ENCODE measurements around the gene ZNF460. TPM values are rescaled to one million over a fixed set of nuclear protein-coding genes. Genes with fewer than 3 reads are reported as not detected.

The ZNF460 gene
- total RNA-seq, 1 experiment from 2014 or later, result 19.8 TPM

DNA sequence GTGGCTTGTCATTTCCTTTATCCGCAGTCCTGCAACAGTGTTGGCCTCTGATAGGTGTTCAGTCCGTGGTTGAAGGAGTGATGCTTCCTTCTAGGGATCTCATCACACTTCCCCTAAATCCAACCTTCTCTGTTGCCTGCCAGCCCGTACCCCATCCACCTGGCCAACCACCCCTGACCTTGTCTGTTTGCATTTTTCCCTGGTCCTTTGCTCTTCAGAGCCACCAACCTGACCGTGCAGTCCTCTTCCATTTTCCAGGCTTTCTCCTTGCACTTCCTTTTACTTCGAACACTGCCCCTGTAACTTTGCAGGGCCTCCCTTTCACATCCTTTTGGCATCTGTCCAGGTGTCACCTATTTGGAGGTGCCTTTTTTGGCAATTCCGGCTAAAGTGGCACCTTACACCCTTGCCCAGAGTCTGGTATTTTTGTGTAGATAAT, 696 bp downstream of the ZNF460 start:
- DNase-seq (ENCODE audit: low read depth), result peak; percentile 16

DNA sequence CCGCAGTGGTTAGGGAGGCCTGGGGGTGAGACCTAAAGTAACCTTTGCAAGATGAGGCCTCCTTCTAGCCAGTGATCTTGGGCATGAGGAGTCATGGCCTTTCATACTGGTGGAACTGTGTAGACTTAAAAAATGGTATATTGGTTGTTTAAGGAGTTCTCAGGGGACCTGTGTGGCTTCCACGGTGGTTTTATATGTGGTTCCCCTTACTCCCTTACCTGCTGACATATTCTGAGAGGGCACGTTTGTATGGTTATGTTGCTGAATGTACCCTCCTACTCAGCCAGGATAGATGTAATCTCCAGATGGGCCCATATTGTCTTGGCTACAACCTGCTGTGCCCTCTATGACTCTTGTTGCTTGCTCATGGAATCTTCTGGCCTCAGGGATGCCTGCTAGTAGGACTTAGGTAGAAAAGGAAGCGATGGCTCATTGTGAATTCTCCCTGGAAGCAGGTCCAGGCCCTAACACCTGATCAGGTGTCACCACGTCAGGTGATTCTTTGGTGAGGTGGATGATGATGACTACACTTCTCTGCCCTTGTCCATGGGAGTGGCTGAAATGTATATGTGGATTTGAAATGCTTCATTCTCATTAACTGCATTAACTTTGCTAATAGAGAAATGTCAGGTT, 1.8 kb downstream of the ZNF460 start:
- DNase-seq (ENCODE audit: low read depth), result no peak

- no peak for DNase-seq (ENCODE audit: low read depth)
Observed at GRCh38 chr19:57288373-57288772, 8.1 kb downstream of the ZNF460 start.

DNA sequence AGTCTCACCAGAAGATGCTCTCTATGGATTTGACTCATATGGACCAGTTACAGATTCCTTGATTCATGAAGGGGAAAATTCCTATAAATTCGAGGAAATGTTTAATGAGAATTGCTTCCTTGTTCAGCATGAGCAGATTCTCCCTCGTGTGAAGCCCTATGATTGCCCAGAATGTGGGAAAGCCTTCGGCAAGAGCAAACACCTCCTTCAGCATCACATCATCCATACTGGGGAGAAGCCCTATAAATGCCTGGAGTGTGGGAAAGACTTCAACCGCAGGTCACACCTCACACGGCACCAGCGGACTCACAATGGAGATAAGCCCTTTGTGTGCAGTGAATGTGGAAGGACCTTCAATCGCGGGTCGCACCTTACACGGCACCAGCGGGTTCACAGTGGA, 10.7 kb downstream of the ZNF460 start:
- no peak for DNase-seq (ENCODE audit: low read depth)

DNA sequence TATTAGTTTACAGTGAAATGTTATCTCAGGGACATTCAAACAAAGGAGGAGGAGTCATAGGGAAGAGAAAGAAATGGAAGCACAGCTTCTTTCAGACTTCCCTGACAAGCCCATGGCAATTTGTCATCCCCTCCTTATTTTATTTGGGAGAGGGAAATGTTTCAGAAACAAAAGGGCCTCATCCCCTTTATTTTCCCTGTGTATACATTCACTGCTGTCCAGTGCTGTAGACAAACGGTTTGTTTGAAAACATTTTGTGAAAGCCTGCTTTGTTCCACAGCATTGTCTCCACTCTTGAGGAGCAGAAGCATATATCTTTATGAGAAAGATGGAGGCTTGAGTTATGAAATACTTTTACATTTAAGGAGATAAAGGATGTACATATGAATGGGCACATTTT, 12.3 kb downstream of the ZNF460 start:
- no peak for DNase-seq (ENCODE audit: low read depth)

DNA sequence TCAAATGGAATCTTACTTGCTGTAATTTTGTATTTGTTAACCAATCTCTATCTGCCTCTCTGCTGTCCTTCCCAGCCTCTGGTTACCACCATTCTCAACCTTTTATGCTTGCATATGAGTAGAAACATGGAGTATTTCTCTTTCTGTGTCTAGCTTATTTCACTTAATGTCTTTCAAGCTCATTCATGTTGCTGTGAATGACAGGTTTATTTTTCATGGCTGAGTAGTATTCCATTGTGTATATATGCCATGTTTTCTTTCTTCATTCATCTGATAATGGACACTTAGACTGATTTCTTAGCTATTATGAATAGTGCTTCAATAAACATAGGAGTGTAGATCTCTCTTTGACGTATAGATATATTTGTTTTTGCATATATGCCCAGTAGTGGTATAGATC, 13.4 kb downstream of the ZNF460 start:
- no peak for DNase-seq (ENCODE audit: low read depth)

DNA sequence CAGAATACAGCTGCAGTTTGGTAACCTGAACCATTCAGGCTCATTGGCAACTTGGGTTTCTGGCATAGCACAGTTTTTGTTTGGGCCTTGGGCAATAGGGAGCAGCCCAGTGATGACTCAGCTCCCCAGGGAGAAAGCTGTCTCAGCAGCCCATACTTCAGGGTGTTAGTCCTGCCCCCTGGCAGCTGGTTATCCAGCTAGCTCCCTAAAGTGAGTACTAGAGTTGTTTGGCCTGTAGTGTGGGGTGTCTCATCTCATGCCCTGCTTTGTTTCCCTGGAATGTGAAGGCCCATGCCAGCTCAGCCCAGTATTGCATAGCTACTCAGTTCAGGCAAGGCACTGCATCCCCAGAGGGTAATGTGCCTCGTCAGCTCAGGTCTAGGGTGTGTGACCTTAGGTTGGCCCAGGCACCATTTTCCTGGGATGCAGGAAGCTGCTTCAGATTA, 21.8 kb downstream of the ZNF460 start:
- DNase-seq (ENCODE audit: low read depth), result peak; percentile 92

DNA sequence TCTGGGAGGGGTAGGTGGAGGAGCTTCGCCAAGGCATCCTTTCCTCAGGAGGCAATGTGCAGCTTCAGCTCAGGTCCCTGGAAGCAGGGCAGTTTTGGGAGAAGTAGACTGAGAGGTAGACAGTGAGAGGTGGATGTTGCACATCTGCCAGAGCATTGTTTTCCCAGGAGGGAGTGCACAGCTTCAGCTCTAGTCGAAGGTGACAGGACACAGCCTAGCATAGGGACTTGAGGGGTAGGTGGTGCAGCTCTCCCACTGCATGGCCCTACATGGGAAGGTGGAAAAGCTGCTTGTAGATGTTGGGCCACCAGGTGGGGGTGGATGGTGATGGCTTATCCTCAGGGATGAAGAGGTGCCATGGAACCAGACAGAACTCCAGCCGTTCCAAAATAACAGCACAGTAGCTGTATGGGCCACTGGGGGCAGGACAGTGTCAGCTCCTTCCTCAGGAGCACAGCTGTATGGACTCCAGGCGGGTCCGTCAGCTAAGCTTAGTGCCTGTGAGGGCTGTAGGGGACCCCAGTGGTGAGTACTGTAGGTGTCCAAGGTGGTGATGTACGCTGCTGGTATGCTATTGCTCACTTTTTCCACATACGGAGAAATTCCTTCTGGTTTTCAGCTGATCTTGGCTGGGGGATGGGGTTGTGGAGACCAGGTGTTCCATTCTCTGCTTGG, 22.6 kb downstream of the ZNF460 start:
- no peak for DNase-seq (ENCODE audit: low read depth)

DNA sequence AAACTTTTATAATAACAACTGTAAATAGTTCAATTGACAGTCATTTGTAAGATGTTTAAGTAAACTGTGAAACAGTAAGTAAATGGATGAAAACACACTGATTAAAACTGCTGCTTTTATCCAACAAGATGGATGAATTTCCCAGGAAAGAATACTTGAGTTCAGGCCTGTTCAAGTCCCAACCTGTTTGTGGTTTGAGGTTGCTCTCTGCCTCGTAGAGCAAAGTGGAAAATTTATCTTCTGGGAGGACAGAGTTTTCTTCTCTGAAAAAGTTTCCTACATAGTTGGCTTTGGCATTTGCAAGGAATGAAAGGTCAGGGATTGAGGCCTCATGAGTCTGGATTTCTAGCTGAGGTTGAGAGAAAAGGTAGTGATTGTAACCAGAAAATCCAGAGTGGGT, 24.8 kb downstream of the ZNF460 start:
- no peak for DNase-seq (ENCODE audit: low read depth)

GRCh38 chr19:57308514-57308913, 28.2 kb downstream of the ZNF460 start:
- DNase-seq (ENCODE audit: low read depth), result no peak

- DNase-seq (ENCODE audit: low read depth), result no peak
Observed at GRCh38 chr19:57310792-57311191, 30.5 kb downstream of the ZNF460 start.

GRCh38 chr19:57314146-57314545, 33.9 kb downstream of the ZNF460 start:
- DNase-seq (ENCODE audit: low read depth), result no peak

GRCh38 chr19:57317503-57317902, 37.2 kb downstream of the ZNF460 start:
- DNase-seq (ENCODE audit: low read depth), result peak; percentile 12

DNA sequence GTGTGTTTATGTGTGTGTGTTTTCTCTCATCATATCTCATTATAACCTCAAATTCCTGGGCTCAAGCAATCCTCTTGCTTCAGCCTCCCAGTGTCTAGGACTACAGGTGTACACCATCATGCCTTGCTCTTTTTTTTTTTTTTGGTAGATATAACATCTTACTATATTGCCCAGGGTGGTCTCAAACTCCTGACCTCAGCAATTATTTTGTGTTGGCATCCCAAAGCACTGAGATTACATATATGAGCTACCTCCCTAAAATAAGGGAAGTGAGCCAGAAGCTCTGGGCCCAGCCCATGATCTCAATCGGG, 39.5 kb downstream of the ZNF460 start:
- no peak for DNase-seq (ENCODE audit: low read depth)

DNA sequence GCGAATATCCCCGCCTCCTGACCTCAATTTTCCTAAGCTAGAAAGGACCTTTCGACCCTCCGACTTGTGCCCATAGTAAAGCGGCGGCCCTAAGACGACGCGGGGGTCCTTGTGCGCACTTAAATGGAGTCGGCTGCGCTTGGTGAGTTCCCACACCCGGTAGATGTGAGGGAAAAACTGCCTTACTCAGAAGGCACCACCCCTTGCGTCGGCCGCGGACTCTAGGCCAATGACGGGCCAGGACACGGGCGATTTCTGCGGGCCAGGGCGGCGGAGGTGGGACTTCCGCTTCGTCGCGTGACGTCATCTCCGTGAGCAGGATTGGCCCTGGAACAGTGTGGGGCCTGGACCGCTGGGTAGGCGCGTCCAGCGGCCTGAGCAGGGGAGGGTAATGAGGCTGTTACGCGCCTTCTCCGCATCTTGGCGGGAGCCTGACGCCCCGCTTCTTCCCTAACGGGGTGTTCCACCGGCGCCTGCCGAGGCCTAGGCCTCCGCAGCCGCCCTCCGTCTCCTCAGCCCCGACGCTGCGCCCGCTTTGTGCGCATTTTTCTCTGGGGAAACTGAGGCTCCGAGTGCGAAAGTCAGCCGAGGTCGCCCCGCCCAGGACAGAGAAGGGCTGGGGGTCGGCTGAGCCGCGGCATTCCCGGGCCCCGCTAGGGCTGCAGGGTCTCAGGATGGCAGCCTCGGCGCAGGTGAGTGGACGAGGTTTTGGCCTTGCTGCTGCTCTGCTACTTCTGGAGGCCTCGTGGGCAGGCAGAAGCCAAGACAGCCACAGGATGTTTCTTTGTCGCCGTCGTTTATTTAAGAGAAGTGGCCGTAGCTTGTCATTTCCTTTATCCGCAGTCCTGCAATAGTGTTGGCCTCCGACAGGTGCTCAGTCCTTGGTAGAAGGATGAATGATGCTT, 40.1 kb downstream of the ZNF460 start, which contains the start of gene ZNF543:
ZNF543 (plus strand) TSS at position 293 of the 905 bp plus-strand sequence; CDS start at position 675, 382 bp downstream.
- peak; percentile 99 for DNase-seq (ENCODE audit: low read depth)

- no peak for DNase-seq (ENCODE audit: low read depth)
Observed at GRCh38 chr19:57321116-57321515, 40.8 kb downstream of the ZNF460 start.

DNA sequence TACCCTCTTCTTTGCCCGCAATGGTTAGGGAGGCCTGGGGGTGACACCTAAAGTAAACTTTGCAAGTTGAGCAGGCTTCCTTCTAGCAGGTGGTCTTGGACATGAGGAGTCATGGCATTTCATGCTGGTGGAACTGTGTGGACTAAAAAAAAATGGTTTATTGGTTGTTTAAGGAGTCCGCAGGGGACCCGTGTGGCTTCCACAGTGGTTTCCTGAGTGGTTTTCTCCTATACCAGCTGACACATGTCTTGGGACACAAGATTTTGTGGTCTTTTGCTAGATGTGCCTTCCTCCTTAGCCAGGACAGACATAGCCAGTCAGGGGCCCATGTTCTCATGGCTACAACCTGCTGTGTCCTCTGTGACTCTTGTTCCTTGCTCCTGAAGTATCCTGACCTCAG, 41.5 kb downstream of the ZNF460 start:
- DNase-seq (ENCODE audit: low read depth), result no peak

DNA sequence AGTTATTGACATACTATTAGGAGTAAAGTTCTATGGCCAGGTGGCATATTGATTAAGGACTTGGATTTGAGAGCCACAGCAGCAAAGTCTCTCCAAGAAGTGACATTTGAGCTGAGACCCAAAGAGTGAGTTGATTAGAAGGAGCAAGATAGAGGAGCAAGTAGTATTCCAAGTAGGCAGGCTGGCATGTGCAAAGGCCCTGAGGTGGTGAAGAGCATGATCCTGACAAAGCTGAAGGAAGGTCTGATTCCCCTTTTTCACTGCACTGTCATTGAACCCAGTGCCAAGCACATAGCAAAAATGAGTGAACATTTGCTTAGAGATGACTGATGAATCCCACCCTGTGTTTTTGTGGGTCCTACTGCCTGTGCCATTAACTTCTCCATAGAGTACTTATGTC, 44.7 kb downstream of the ZNF460 start:
- no peak for DNase-seq (ENCODE audit: low read depth)

GRCh38 chr19:57327993-57328392, 47.7 kb downstream of the ZNF460 start:
- no peak for DNase-seq (ENCODE audit: low read depth)

- DNase-seq (ENCODE audit: low read depth), result no peak
Observed at GRCh38 chr19:57334191-57334590, 53.9 kb downstream of the ZNF460 start.

GRCh38 chr19:57338877-57339276, 58.6 kb downstream of the ZNF460 start:
- no peak for DNase-seq (ENCODE audit: low read depth)

DNA sequence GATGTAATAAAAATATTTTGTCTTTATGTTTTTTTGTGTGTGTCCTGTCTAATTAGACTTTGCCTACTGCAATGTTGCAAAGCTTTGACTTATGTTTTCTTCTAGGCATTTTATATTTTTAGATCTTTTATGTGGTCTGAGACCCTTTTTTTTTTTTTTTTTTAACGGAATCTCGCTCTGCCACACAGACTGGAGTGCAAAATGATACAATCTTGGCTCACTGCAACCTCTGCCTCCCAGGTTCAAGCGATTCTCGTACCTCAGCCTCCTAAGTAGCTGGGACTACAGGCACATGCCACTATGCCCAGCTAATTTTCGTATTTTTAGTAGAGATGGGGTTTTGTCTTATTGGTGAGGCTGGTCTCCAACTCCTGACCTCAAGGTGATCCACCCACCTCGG, 62.3 kb downstream of the ZNF460 start:
- DNase-seq (ENCODE audit: low read depth), result no peak
